ENCODE results near the gene NCSTN.

NCSTN gene

GRCh38 chr1:160406131-160406968, 63.2 kb downstream of the NCSTN start:
- no peak for DNase-seq (ENCODE audit: low spot score)

- DNase-seq (ENCODE audit: low spot score): no peak
Observed at GRCh38 chr1:160407839-160408801, 64.9 kb downstream of the NCSTN start.
